WTC11 (cell line): Measurements from ENCODE around the gene GAS2L1.

Experiments
- CREB1 ChIP-seq: sonication (generic); formaldehyde crosslinking; IDR thresholded peaks from 2 replicates; pipeline ENCODE4 v1.8.0; 2023; ENCODE audit warnings: mild to moderate bottlenecking, missing genetic modification reagents
- FOXP1 ChIP-seq: sonication (generic); formaldehyde crosslinking; IDR thresholded peaks from 2 replicates; pipeline ENCODE4 v1.8.0; 2022; ENCODE audit warnings: missing genetic modification reagents, mild to moderate bottlenecking, moderate library complexity, borderline replicate concordance
- JUN ChIP-seq: sonication (generic); formaldehyde crosslinking; IDR thresholded peaks from 2 replicates; pipeline ENCODE4 v1.8.0; 2023; ENCODE audit warnings: mild to moderate bottlenecking, missing genetic modification reagents
- KAT7 ChIP-seq: sonication (generic); formaldehyde crosslinking; IDR thresholded peaks from 2 replicates; pipeline ENCODE4 v1.8.1; 2023; ENCODE audit warnings: missing genetic modification reagents, mild to moderate bottlenecking, borderline replicate concordance
- MAX ChIP-seq: sonication (generic); formaldehyde crosslinking; IDR thresholded peaks from 2 replicates; pipeline ENCODE4 v1.8.0; 2022; ENCODE audit warnings: mild to moderate bottlenecking, missing genetic modification reagents
- SMAD4 ChIP-seq: sonication (generic); formaldehyde crosslinking; IDR thresholded peaks from 2 replicates; pipeline ENCODE4 v1.8.0; 2022; ENCODE audit warnings: mild to moderate bottlenecking, missing genetic modification reagents
- SP1 ChIP-seq: sonication (generic); formaldehyde crosslinking; conservative IDR thresholded peaks from 2 replicates; pipeline ENCODE4 v1.8.1; 2022; ENCODE audit warnings: missing genetic modification reagents
- ZNF121 ChIP-seq: sonication (generic); formaldehyde crosslinking; IDR thresholded peaks from 2 replicates; pipeline ENCODE4 v1.8.0; 2023; ENCODE audit warnings: missing genetic modification reagents
- TF ChIP-seq, protein P1 (sequence below): sonication (generic); formaldehyde crosslinking; IDR thresholded peaks from 2 replicates; pipeline ENCODE4 v1.8.0; 2022; ENCODE audit warnings: mild to moderate bottlenecking, missing genetic modification reagents
- TF ChIP-seq, protein P2 (sequence below): fragments of 200-600 bp; IDR thresholded peaks from 2 replicates; pipeline ENCODE4 v1.8.0; 2022; ENCODE audit warnings: antibody characterized with exemption
- TF ChIP-seq, protein P3 (sequence below): sonication (generic); formaldehyde crosslinking; IDR thresholded peaks from 2 replicates; pipeline ENCODE4 v1.8.1; 2023; ENCODE audit warnings: mild to moderate bottlenecking, missing genetic modification reagents, moderate library complexity
- TF ChIP-seq, protein P4 (sequence below): sonication (generic); formaldehyde crosslinking; IDR thresholded peaks from 2 replicates; pipeline ENCODE4 v1.8.1; 2022; ENCODE audit warnings: low read depth, mild to moderate bottlenecking, moderate library complexity, missing genetic modification reagents, borderline replicate concordance
- TF ChIP-seq, protein P5 (sequence below): sonication (generic); formaldehyde crosslinking; IDR thresholded peaks from 2 replicates; pipeline ENCODE4 v1.8.0; 2022; ENCODE audit warnings: mild to moderate bottlenecking, missing genetic modification reagents
- TF ChIP-seq, protein P6 (sequence below): sonication (generic); formaldehyde crosslinking; IDR thresholded peaks from 2 replicates; pipeline ENCODE4 v1.8.1; 2023; ENCODE audit warnings: mild to moderate bottlenecking, moderate library complexity, missing genetic modification reagents

- no peak for TF ChIP-seq FOXP1 (CRISPR knock-in tag)
- TF ChIP-seq, protein P1, sequence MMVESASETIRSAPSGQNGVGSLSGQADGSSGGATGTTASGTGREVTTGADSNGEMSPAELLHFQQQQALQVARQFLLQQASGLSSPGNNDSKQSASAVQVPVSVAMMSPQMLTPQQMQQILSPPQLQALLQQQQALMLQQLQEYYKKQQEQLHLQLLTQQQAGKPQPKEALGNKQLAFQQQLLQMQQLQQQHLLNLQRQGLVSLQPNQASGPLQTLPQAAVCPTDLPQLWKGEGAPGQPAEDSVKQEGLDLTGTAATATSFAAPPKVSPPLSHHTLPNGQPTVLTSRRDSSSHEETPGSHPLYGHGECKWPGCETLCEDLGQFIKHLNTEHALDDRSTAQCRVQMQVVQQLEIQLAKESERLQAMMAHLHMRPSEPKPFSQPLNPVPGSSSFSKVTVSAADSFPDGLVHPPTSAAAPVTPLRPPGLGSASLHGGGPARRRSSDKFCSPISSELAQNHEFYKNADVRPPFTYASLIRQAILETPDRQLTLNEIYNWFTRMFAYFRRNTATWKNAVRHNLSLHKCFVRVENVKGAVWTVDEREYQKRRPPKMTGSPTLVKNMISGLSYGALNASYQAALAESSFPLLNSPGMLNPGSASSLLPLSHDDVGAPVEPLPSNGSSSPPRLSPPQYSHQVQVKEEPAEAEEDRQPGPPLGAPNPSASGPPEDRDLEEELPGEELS (CRISPR knock-in tag) = no peak
- TF ChIP-seq, protein P2, sequence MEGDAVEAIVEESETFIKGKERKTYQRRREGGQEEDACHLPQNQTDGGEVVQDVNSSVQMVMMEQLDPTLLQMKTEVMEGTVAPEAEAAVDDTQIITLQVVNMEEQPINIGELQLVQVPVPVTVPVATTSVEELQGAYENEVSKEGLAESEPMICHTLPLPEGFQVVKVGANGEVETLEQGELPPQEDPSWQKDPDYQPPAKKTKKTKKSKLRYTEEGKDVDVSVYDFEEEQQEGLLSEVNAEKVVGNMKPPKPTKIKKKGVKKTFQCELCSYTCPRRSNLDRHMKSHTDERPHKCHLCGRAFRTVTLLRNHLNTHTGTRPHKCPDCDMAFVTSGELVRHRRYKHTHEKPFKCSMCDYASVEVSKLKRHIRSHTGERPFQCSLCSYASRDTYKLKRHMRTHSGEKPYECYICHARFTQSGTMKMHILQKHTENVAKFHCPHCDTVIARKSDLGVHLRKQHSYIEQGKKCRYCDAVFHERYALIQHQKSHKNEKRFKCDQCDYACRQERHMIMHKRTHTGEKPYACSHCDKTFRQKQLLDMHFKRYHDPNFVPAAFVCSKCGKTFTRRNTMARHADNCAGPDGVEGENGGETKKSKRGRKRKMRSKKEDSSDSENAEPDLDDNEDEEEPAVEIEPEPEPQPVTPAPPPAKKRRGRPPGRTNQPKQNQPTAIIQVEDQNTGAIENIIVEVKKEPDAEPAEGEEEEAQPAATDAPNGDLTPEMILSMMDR = no peak
- no peak for TF ChIP-seq ZNF121 (CRISPR knock-in tag)
- TF ChIP-seq SMAD4 (CRISPR knock-in tag) = no peak
- no peak for TF ChIP-seq MAX (CRISPR knock-in tag)
- no peak for TF ChIP-seq KAT7 (CRISPR knock-in tag)
- TF ChIP-seq, protein P3, sequence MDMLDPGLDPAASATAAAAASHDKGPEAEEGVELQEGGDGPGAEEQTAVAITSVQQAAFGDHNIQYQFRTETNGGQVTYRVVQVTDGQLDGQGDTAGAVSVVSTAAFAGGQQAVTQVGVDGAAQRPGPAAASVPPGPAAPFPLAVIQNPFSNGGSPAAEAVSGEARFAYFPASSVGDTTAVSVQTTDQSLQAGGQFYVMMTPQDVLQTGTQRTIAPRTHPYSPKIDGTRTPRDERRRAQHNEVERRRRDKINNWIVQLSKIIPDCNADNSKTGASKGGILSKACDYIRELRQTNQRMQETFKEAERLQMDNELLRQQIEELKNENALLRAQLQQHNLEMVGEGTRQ (CRISPR knock-in tag) = no peak
- TF ChIP-seq, protein P4, sequence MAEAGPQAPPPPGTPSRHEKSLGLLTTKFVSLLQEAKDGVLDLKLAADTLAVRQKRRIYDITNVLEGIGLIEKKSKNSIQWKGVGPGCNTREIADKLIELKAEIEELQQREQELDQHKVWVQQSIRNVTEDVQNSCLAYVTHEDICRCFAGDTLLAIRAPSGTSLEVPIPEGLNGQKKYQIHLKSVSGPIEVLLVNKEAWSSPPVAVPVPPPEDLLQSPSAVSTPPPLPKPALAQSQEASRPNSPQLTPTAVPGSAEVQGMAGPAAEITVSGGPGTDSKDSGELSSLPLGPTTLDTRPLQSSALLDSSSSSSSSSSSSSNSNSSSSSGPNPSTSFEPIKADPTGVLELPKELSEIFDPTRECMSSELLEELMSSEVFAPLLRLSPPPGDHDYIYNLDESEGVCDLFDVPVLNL = no peak
- no peak for TF ChIP-seq SP1
- no peak for TF ChIP-seq JUN (CRISPR knock-in tag)
- TF ChIP-seq, protein P5, sequence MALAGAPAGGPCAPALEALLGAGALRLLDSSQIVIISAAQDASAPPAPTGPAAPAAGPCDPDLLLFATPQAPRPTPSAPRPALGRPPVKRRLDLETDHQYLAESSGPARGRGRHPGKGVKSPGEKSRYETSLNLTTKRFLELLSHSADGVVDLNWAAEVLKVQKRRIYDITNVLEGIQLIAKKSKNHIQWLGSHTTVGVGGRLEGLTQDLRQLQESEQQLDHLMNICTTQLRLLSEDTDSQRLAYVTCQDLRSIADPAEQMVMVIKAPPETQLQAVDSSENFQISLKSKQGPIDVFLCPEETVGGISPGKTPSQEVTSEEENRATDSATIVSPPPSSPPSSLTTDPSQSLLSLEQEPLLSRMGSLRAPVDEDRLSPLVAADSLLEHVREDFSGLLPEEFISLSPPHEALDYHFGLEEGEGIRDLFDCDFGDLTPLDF = no peak
- TF ChIP-seq, protein P6, sequence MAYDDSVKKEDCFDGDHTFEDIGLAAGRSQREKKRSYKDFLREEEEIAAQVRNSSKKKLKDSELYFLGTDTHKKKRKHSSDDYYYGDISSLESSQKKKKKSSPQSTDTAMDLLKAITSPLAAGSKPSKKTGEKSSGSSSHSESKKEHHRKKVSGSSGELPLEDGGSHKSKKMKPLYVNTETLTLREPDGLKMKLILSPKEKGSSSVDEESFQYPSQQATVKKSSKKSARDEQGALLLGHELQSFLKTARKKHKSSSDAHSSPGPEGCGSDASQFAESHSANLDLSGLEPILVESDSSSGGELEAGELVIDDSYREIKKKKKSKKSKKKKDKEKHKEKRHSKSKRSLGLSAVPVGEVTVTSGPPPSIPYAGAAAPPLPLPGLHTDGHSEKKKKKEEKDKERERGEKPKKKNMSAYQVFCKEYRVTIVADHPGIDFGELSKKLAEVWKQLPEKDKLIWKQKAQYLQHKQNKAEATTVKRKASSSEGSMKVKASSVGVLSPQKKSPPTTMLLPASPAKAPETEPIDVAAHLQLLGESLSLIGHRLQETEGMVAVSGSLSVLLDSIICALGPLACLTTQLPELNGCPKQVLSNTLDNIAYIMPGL (CRISPR knock-in tag) = no peak
- no peak for TF ChIP-seq CREB1 (CRISPR knock-in tag)
Observed at GRCh38 chr22:29338398-29338797, 31.9 kb downstream of the GAS2L1 start.
